GM12892 (cell line): ENCODE results near the gene SLC28A3.

Experiments
- DNase-seq: peaks from one replicate; pipeline ENCODE4 v3.0.0; 2011; ENCODE audit not compliant: insufficient read length
- FAIRE-seq: peaks from 2 replicates; lab custom pipeline; 2011; peaks lifted over from hg19 to GRCh38; lab: Jason Lieb, UNC
- POLR2A ChIP-seq: IDR thresholded peaks from 2 replicates; pipeline ENCODE4 v1.6.1; 2011; ENCODE audit warnings: low read depth, low read length, control low read depth
- POLR2AphosphoS5 ChIP-seq: IDR thresholded peaks from 2 replicates; pipeline ENCODE4 v1.6.1; 2011; ENCODE audit warnings: low read depth, low read length, control low read depth
- TAF1 ChIP-seq: IDR thresholded peaks from 2 replicates; pipeline ENCODE4 v1.6.1; 2011; ENCODE audit warnings: low read depth, mild to moderate bottlenecking, control low read depth, low read length, borderline replicate concordance

The SLC28A3 gene

DNA sequence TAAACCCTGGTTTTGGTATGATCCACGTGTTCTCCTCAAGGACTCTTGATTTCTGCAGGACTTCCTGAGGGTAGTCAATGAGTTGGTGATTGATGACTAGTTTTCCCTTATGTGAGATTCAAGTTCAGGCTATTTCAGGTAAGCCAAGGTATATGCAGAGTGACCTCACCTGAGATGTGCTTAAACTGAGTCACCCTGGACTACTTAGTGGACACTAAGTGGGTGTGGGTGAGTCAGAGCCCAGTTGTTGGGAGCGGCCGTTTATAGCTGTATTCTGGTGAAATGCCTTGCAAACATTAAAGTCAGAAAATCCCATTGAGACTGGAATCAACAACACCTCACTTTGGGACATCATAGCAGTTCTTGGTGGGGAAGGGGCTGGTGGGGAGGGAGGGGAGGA is 62.9 kb downstream of the SLC28A3 start:
- DNase-seq, result no peak
- TF ChIP-seq TAF1 (no peak), POLR2A (no peak), POLR2AphosphoS5 (no peak)
- FAIRE-seq, result no peak

GRCh38 chr9:84276741-84277140 is 63.8 kb downstream of the SLC28A3 start:
- FAIRE-seq, result no peak
- no peak for DNase-seq

DNA sequence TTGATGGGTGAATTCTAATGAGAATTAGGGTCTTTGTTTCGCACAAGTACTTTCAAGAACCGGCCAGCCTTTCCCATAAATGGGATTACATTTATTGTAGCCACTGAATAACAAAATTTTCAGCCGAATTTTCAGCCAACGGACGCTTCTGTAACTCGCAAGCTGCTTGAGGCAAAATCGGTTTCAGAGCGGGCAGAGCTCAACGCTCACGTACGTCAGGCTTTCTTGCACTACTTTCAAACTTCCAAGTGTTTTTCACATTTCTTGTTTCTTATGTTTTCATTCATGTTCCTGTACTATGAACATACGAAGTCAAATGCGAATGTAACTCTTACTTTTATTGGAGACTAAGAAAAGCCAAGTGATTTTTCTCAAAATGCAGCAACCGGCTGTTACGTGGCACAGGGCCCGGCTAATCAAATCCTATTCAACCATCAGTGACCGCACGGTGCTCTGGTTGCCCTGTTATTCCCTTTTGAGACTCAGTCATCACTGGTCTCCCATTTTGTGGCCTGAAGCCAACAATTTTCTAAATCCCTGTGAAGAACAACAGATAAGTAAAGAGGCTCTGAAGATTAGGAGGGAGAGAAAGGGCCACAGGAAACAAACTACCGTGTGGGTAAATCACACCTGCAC is 68.5 kb downstream of the SLC28A3 start:
- TF ChIP-seq TAF1 (no peak), POLR2AphosphoS5 (no peak), POLR2A (no peak)
- no peak for FAIRE-seq
- DNase-seq, result no peak

More at GRCh38 chr9:84276741-84277140, 63.8 kb downstream of the SLC28A3 start:
- TF ChIP-seq POLR2A, result no peak
- TF ChIP-seq TAF1, result no peak
- TF ChIP-seq POLR2AphosphoS5, result no peak

DNA sequence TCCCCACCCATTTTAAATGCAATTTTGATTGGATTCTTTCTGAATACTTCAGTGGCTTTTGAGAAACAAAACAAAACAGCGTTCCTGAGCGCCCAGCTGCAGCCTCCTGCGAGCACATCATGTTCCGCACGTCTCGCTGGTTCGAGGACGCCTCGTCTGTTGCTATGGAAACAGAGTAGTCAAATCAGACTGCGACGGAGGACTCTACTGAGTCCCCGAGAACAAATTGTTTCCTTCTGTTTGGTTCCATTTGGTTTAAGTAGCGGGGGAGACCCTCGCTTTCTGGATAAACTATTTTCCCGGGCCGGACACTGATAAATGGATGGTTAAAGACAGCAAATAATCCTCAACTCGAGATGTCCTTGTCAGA is 69.0 kb downstream of the SLC28A3 start:
- FAIRE-seq (peak; percentile 78), DNase-seq (no peak)

GRCh38 chr9:84270847-84271530 is 69.6 kb downstream of the SLC28A3 start:
- DNase-seq (no peak), FAIRE-seq (no peak)

More for the DNA sequence above, 69.0 kb downstream of the SLC28A3 start:
- TF ChIP-seq POLR2A (no peak), TAF1 (no peak), POLR2AphosphoS5 (no peak)

GRCh38 chr9:84266087-84266561 is 74.4 kb downstream of the SLC28A3 start:
- TF ChIP-seq POLR2A (no peak), POLR2AphosphoS5 (no peak), TAF1 (no peak)
- no peak for FAIRE-seq
- no peak for DNase-seq

More at GRCh38 chr9:84270847-84271530, 69.6 kb downstream of the SLC28A3 start:
- TF ChIP-seq TAF1 (no peak), POLR2A (no peak), POLR2AphosphoS5 (no peak)

GRCh38 chr9:84264307-84265029 is 76.1 kb downstream of the SLC28A3 start:
- TF ChIP-seq POLR2A, result no peak
- no peak for TF ChIP-seq POLR2AphosphoS5
- TF ChIP-seq TAF1, result no peak
- FAIRE-seq (no peak), DNase-seq (no peak)

DNA sequence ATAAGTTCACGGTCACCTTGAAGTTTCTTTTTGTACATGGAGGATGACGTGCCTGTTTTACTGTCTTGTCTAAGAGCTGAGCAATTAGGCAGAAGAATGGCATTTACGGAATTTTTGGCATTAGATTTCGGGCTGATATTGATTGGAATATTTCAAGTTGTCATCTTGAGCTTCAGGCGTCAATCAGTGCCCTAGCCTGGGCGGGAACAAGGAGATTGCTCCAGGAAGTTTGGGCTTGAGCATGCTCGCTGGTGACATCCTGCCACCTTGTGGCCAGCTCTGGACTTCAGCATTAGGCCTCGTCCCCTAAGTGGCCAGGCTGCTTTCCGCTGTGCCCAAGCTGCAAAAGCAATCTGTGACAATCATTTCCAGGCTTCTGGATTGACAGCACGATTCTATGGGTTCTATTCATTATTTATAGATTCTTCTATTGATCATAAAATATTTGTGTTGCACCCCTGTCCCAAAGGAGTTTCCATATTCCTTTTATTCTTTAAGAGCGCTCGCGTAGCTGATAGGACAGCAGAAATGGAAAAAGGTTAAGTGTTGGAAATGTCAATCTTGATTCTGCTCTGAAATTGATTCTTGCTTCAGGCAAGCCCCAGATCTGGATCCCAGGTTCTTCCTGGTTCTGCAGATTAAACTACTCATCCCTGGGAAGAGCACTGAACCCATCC is 79.3 kb downstream of the SLC28A3 start:
- peak; percentile 97 for FAIRE-seq
- DNase-seq, result peak; percentile 27
- TF ChIP-seq POLR2AphosphoS5 (no peak), TAF1 (no peak), POLR2A (no peak)

DNA sequence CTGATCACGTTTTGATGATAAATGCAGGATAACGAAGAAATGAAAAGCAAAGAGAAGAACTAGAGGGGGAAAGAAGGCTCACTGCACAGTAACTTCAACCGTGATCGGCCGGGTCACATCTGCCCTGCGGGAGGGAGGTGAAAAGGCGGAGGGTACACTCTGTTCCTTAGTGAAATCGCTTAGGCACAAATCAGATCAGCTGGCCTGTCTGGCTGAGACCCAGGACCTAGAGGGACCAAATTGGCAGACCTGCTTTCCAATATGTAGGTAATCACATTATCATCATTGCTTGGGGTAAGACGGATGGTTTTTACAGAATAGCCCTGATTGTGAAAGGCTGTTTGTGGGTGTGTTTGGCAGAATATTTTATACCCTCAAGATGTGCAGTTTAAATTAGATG is 82.2 kb downstream of the SLC28A3 start:
- TF ChIP-seq POLR2A (no peak), POLR2AphosphoS5 (no peak), TAF1 (no peak)
- FAIRE-seq, result no peak
- no peak for DNase-seq

DNA sequence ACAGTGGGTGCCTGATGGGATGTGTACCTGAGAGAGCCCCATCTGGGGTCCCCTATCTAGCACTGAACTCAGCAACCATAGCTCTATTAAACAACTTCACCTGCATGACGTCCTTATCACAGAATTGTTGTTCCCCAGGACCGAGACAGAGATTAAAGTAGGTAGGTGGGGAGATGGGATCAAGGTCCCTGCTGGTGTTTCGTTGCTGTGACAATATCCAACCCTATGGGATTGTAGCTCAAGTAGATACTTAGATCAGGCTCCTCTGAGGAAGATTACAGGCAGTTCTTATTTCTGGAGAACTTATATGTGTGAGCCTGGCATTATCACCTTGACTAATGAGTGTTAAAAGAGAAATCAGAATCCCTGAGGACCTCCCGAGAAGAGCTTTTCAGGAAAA is 84.9 kb downstream of the SLC28A3 start:
- FAIRE-seq (no peak), DNase-seq (no peak)

GRCh38 chr9:84254972-84255371 is 85.6 kb downstream of the SLC28A3 start:
- TF ChIP-seq POLR2AphosphoS5 (no peak), TAF1 (no peak), POLR2A (no peak)
- FAIRE-seq, result no peak

More for the DNA sequence above, 84.9 kb downstream of the SLC28A3 start:
- TF ChIP-seq TAF1, result no peak

More at GRCh38 chr9:84254972-84255371, 85.6 kb downstream of the SLC28A3 start:
- DNase-seq, result no peak
